Left ventricle myocardium inferior (tissue), 1 donor: ENCODE data around the gene KRTAP19-7. TPM values are rescaled to one million over a fixed set of nuclear protein-coding genes. Genes with fewer than 3 reads are reported as not detected.

ENCODE experiments used
- DNase-seq: peaks from one replicate; pipeline ENCODE4 v3.0.0-alpha.2; 2020
- H3K27ac ChIP-seq: fragments of 200-600 bp; replicated peaks from 2 replicates; pipeline ENCODE4 v1.8.0; 2021
- H3K27me3 ChIP-seq: fragments of 200-600 bp; 2 replicates; pipeline ENCODE4 v1.8.0; 2021; ENCODE audit warnings: low read depth
- H3K36me3 ChIP-seq: fragments of 200-600 bp; 2 replicates; pipeline ENCODE4 v1.8.0; 2021
- H3K4me1 ChIP-seq: fragments of 200-600 bp; 2 replicates; pipeline ENCODE4 v1.8.0; 2021
- H3K4me3 ChIP-seq: fragments of 200-600 bp; 2 replicates; pipeline ENCODE4 v1.8.0; 2021; ENCODE audit warnings: mild to moderate bottlenecking, moderate library complexity
- H3K9me3 ChIP-seq: fragments of 200-600 bp; replicated peaks from 2 replicates; pipeline ENCODE4 v1.8.0; 2021
- CTCF ChIP-seq: fragments of 200-600 bp; IDR thresholded peaks from 2 replicates; pipeline ENCODE4 v1.8.0; 2021; ENCODE audit warnings: antibody characterized with exemption, mild to moderate bottlenecking, borderline replicate concordance
- intact Hi-C: fragments of 100-400 bp; cut with micrococcal nuclease; formaldehyde crosslinking; loops from one replicate; pipeline ENCODE4 v1.11.0; 2022
- total RNA-seq: library from RNA; stranded (reverse); fragmentation: NEBNext Ultra II Directional; extraction: Animal tissue kit (Norgen Biotek cat#: 25700); gene quantifications from one replicate; pipeline ENCODE4 v1.2.1, GENCODE V29; 2021
- donor health status: DM: no; HTN: yes; CAD: no; lungs with severe emphysema.

KRTAP19-7 gene
- total RNA-seq, 1 donor from 2014 or later = not detected

GRCh38 chr21:30518876-30519275 lies 42.2 kb downstream of the KRTAP19-7 start:
- no peaks in the 10 kb centered on the region for H3K4me1 ChIP-seq
- H3K9me3 ChIP-seq = no peaks in the 10 kb centered on the region
- no peaks in the 10 kb centered on the region for H3K36me3 ChIP-seq
- intact Hi-C loops = no loop called here
- no peak for DNase-seq
- H3K27me3 ChIP-seq = no peaks in the 10 kb centered on the region
- no peak for TF ChIP-seq CTCF
- H3K4me3 ChIP-seq = no peak overlapping the region
- H3K27ac ChIP-seq = no peak overlapping the region

GRCh38 chr21:30515681-30516080 lies 45.4 kb downstream of the KRTAP19-7 start:
- Histone ChIP-seq H3K27me3 (no peaks in the 10 kb centered on the region), H3K36me3 (no peaks in the 10 kb centered on the region), H3K9me3 (no peaks in the 10 kb centered on the region), H3K4me3 (no peak overlapping the region), H3K27ac (no peak overlapping the region), H3K4me1 (no peaks in the 10 kb centered on the region)
- DNase-seq = no peak
- TF ChIP-seq CTCF = no peak
- intact Hi-C loops = no loop called here

Other genes with a start within 250 kb of the KRTAP19-7 start
- gene KRTAP26-1, start 241.0 kb downstream of the KRTAP19-7 start, total RNA-seq = not detected
- not detected for gene KRTAP27-1, start 223.6 kb downstream of the KRTAP19-7 start, total RNA-seq
- not detected for gene KRTAP23-1, start 212.7 kb downstream of the KRTAP19-7 start, total RNA-seq
- gene KRTAP13-2, start 189.0 kb downstream of the KRTAP19-7 start, total RNA-seq = not detected
- not detected for gene KRTAP13-1, start 165.3 kb downstream of the KRTAP19-7 start, total RNA-seq
- gene KRTAP13-3, start 135.4 kb downstream of the KRTAP19-7 start, total RNA-seq = not detected
- not detected for gene KRTAP13-4, start 131.1 kb downstream of the KRTAP19-7 start, total RNA-seq
- not detected for gene KRTAP15-1, start 121.0 kb downstream of the KRTAP19-7 start, total RNA-seq
- not detected for gene KRTAP19-1, start 80.9 kb downstream of the KRTAP19-7 start, total RNA-seq
- gene KRTAP19-2, start 73.9 kb downstream of the KRTAP19-7 start, total RNA-seq = not detected
- gene KRTAP19-3, start 69.3 kb downstream of the KRTAP19-7 start, total RNA-seq = not detected
- gene KRTAP19-4, start 64.1 kb downstream of the KRTAP19-7 start, total RNA-seq = not detected
- not detected for gene KRTAP19-5, start 59.2 kb downstream of the KRTAP19-7 start, total RNA-seq
- not detected for gene KRTAP19-6, start 19.4 kb downstream of the KRTAP19-7 start, total RNA-seq
- not detected for gene KRTAP22-2, start 29.1 kb upstream of the KRTAP19-7 start, total RNA-seq
- gene KRTAP6-3, start 31.1 kb upstream of the KRTAP19-7 start, total RNA-seq = not detected
- not detected for gene KRTAP6-2, start 37.6 kb upstream of the KRTAP19-7 start, total RNA-seq
- gene KRTAP22-1, start 39.8 kb upstream of the KRTAP19-7 start, total RNA-seq = not detected
- not detected for gene KRTAP6-1, start 52.6 kb upstream of the KRTAP19-7 start, total RNA-seq
- not detected for gene KRTAP20-1, start 55.1 kb upstream of the KRTAP19-7 start, total RNA-seq
- gene KRTAP20-4, start 59.3 kb upstream of the KRTAP19-7 start, total RNA-seq = not detected
- gene KRTAP20-2, start 73.9 kb upstream of the KRTAP19-7 start, total RNA-seq = not detected
- not detected for gene KRTAP20-3, start 81.5 kb upstream of the KRTAP19-7 start, total RNA-seq
- not detected for gene KRTAP21-3, start 157.5 kb upstream of the KRTAP19-7 start, total RNA-seq
- gene KRTAP21-2, start 185.9 kb upstream of the KRTAP19-7 start, total RNA-seq = not detected
- gene KRTAP21-1, start 194.1 kb upstream of the KRTAP19-7 start, total RNA-seq = not detected